GM23338 (cell line): ENCODE data around the gene ZMYND8.

Experiments used
- CTCF ChIP-seq, 2 experiments: fragments of 200-600 bp in 1 of 2; sonication (generic) in 1 of 2; conservative IDR thresholded peaks; 2 replicates each; pipeline versions ENCODE4 v1.5.1 to v1.6.1; 2016 to 2017; ENCODE audit warnings: antibody characterized with exemption in 2 of 2, low read depth in 2 of 2, mild to moderate bottlenecking in 2 of 2, moderate library complexity in 1 of 2
- EZH2phosphoT487 ChIP-seq: fragments of 200-600 bp; sonication (generic); IDR thresholded peaks from one replicate; pipeline ENCODE4 v1.8.1; 2018; ENCODE audit warnings: antibody characterized with exemption; ENCODE audit not compliant: unreplicated experiment

- no peak for TF ChIP-seq EZH2phosphoT487
- TF ChIP-seq CTCF (conservative IDR thresholded peaks at IDR 0.05; ENCODE audit: low read depth in 2 of 2): no peak
Measured at GRCh38 chr20:47221036-47221625, 135.4 kb downstream of the ZMYND8 start.
